Skeletal muscle tissue (tissue), 4 donors: ENCODE data around the gene PSMA5. TPM values are rescaled to one million over a fixed set of nuclear protein-coding genes. Genes with fewer than 3 reads are reported as not detected.
"Not testable (repeated sequence)": the region's sequence is repeated elsewhere in the genome, so short reads cannot be mapped to it uniquely, and the experiment has no call there.

Experiments
- H3K27ac ChIP-seq: one replicate; pipeline ENCODE4 v1.7.0; 2013; ENCODE audit warnings: mild to moderate bottlenecking, low read depth, low read length, inconsistent platforms
- H3K27me3 ChIP-seq, 3 donors: one replicate each; pipeline ENCODE4 v1.7.0; 2013; ENCODE audit warnings: low read length in 3 of 3; ENCODE audit not compliant: control insufficient read depth in 3 of 3, insufficient read depth in 3 of 3
- H3K36me3 ChIP-seq, 3 donors: one replicate each; pipeline ENCODE4 v1.7.0; 2013; ENCODE audit warnings: low read length in 3 of 3; ENCODE audit not compliant: control insufficient read depth in 3 of 3, insufficient read depth in 3 of 3
- H3K4me1 ChIP-seq, 3 donors: one replicate each; pipeline ENCODE4 v1.7.0; 2013; ENCODE audit warnings: low read length in 3 of 3, mild to moderate bottlenecking in 3 of 3; ENCODE audit not compliant: control insufficient read depth in 3 of 3, insufficient read depth in 3 of 3
- H3K4me3 ChIP-seq, 3 donors: one replicate each; pipeline ENCODE4 v1.7.0; 2013; ENCODE audit warnings: low read length in 3 of 3
- H3K9ac ChIP-seq, 3 donors: one replicate each; pipeline ENCODE4 v1.7.0; 2013; ENCODE audit warnings: low read length in 3 of 3, mild to moderate bottlenecking in 3 of 3, moderate library complexity in 2 of 3, low read depth in 1 of 3
- H3K9me3 ChIP-seq, 3 donors: one replicate each; pipeline ENCODE4 v1.7.0; 2013; ENCODE audit warnings: low read length in 3 of 3; ENCODE audit not compliant: control insufficient read depth in 3 of 3
- total RNA-seq: library from RNA; depleted of rRNA; stranded (reverse); fragments of >200 nt; gene quantifications from one replicate; pipeline ENCODE4 v1.2.3, GENCODE V29; 2014
- donor health status: Osteomylitis.

PSMA5 gene
- total RNA-seq, 1 donor from 2014 or later: 28.2 TPM

GRCh38 chr1:109466452-109467300, 40.4 kb upstream of the PSMA5 start, which contains the start of gene SYPL2:
Gene SYPL2, plus strand, starts transcription at chr1:109466546. Its CDS starts 298 bp downstream, at chr1:109466844.
- H3K4me3 ChIP-seq: peak within 1 kb of the TSS; percentile 84 to 87 (median 85)
- peaks cover 0 to 4% (median 0%) of the 10 kb centered on the region in 3 donors for H3K27me3 ChIP-seq
- H3K27ac ChIP-seq: peak within 1 kb of the TSS; percentile 98
- H3K4me1 ChIP-seq: peaks cover 33 to 39% (median 35%) of the 10 kb centered on the region in 3 donors
- peaks cover 0 to 3% (median 0%) of the 10 kb centered on the region in 3 donors for H3K36me3 ChIP-seq
- H3K9ac ChIP-seq: peak within 1 kb of the TSS; percentile 92 to 97 (median 94)
- H3K9me3 ChIP-seq: no peaks in the 10 kb centered on the region

GRCh38 chr1:109466125-109466451, 39.8 kb upstream of the PSMA5 start:
- Histone ChIP-seq H3K9ac (peak overlapping the region; percentile 92 to 97 (median 94)), H3K27ac (peak overlapping the region; percentile 98), H3K9me3 (no peaks in the 10 kb centered on the region), H3K4me3 (peak overlapping the region; percentile 75 to 84 (median 82)), H3K4me1 (peaks cover 28 to 33% (median 29%) of the 10 kb centered on the region in 3 donors), H3K36me3 (peaks cover 0 to 3% (median 0%) of the 10 kb centered on the region in 3 donors), H3K27me3 (peaks cover 0 to 4% (median 0%) of the 10 kb centered on the region in 3 donors)

GRCh38 chr1:109457819-109458218, 31.6 kb upstream of the PSMA5 start:
- peaks cover 0 to 1% (median 0%) of the 10 kb centered on the region in 3 donors for H3K9me3 ChIP-seq
- no peak overlapping the region for H3K4me3 ChIP-seq
- no peak overlapping the region for H3K27ac ChIP-seq
- H3K4me1 ChIP-seq: no peaks in the 10 kb centered on the region
- H3K36me3 ChIP-seq: no peaks in the 10 kb centered on the region
- no peak overlapping the region for H3K9ac ChIP-seq
- no peaks in the 10 kb centered on the region for H3K27me3 ChIP-seq

- Histone ChIP-seq H3K9me3 (peaks cover 0 to 1% (median 0%) of the 10 kb centered on the region in 3 donors), H3K27me3 (no peaks in the 10 kb centered on the region), H3K36me3 (no peaks in the 10 kb centered on the region), H3K4me1 (no peaks in the 10 kb centered on the region), H3K4me3 (no peak overlapping the region), H3K9ac (no peak overlapping the region), H3K27ac (no peak overlapping the region)
Measured at GRCh38 chr1:109454497-109455133, 28.4 kb upstream of the PSMA5 start.

GRCh38 chr1:109447524-109447923, 21.3 kb upstream of the PSMA5 start:
- Histone ChIP-seq H3K27ac (no peak overlapping the region), H3K4me3 (no peak overlapping the region), H3K27me3 (peaks cover 3 to 5% (median 3%) of the 10 kb centered on the region in 3 donors), H3K4me1 (no peaks in the 10 kb centered on the region), H3K36me3 (no peaks in the 10 kb centered on the region), H3K9me3 (no peaks in the 10 kb centered on the region), H3K9ac (no peak overlapping the region)

GRCh38 chr1:109445949-109446695, 19.9 kb upstream of the PSMA5 start:
- not testable (repeated sequence) for H3K9me3 ChIP-seq, H3K27me3 ChIP-seq, H3K4me1 ChIP-seq, H3K36me3 ChIP-seq, H3K27ac ChIP-seq, H3K9ac ChIP-seq, H3K4me3 ChIP-seq

GRCh38 chr1:109444346-109444745, 18.1 kb upstream of the PSMA5 start:
- Histone ChIP-seq H3K9me3 (no peaks in the 10 kb centered on the region), H3K27ac (no peak overlapping the region), H3K36me3 (no peaks in the 10 kb centered on the region), H3K27me3 (peaks cover 3 to 5% (median 3%) of the 10 kb centered on the region in 3 donors), H3K9ac (no peak overlapping the region), H3K4me1 (no peaks in the 10 kb centered on the region), H3K4me3 (no peak overlapping the region)

GRCh38 chr1:109443476-109443875, 17.2 kb upstream of the PSMA5 start:
- no peak overlapping the region for H3K9ac ChIP-seq
- H3K36me3 ChIP-seq: no peaks in the 10 kb centered on the region
- H3K4me3 ChIP-seq: no peak overlapping the region
- peaks cover 0 to 3% (median 0%) of the 10 kb centered on the region in 3 donors for H3K4me1 ChIP-seq
- H3K9me3 ChIP-seq: no peaks in the 10 kb centered on the region
- H3K27me3 ChIP-seq: peaks cover 3 to 5% (median 3%) of the 10 kb centered on the region in 3 donors
- H3K27ac ChIP-seq: no peak overlapping the region

GRCh38 chr1:109441069-109441468, 14.8 kb upstream of the PSMA5 start:
- Histone ChIP-seq H3K4me1 (peaks cover 0 to 6% (median 0%) of the 10 kb centered on the region in 3 donors), H3K27me3 (peaks cover 3 to 5% (median 3%) of the 10 kb centered on the region in 3 donors), H3K9me3 (no peaks in the 10 kb centered on the region), H3K4me3 (no peak overlapping the region), H3K9ac (no peak overlapping the region), H3K36me3 (no peaks in the 10 kb centered on the region), H3K27ac (no peak overlapping the region)
